Right lobe of liver (tissue), 6 donors: ENCODE data around the gene GRAMD2B. TPM values are rescaled to one million over a fixed set of nuclear protein-coding genes. Genes with fewer than 3 reads are reported as not detected.

ENCODE experiments used
- ATAC-seq, 4 donors: fragments of 200-7000 bp; cut with Tn5 transposase; one replicate each; pipeline ENCODE4 v1.9.1; 2020; ENCODE audit warnings: mild to moderate bottlenecking in 4 of 4, moderate library complexity in 4 of 4
- DNase-seq, 3 donors: peaks; one replicate each; pipeline ENCODE4 v3.0.0-alpha.2; 2020
- H3K27ac ChIP-seq, 3 donors: fragments of 200-600 bp; one replicate each; pipeline ENCODE4 v1.8.0; 2022
- H3K27me3 ChIP-seq, 2 donors: fragments of 200-600 bp; one replicate each; pipeline ENCODE4 v1.8.0; 2022
- H3K36me3 ChIP-seq, 4 donors: fragments of 200-600 bp; sonication (generic) in 1 of 4; one replicate each; pipeline versions ENCODE4 v1.5.1 to v1.8.0; 2017 to 2022; ENCODE audit warnings: control low read depth in 1 of 4
- H3K4me1 ChIP-seq, 4 donors: fragments of 200-600 bp; sonication (generic) in 1 of 4; one replicate each; pipeline versions ENCODE4 v1.5.1 to v1.8.0; 2017 to 2022; ENCODE audit warnings: control low read depth in 1 of 4
- H3K4me3 ChIP-seq, 3 donors: fragments of 200-600 bp; one replicate each; pipeline ENCODE4 v1.8.0; 2022
- H3K9me3 ChIP-seq, 4 donors: fragments of 200-600 bp; sonication (generic) in 1 of 4; one replicate each; pipeline versions ENCODE4 v1.5.1 to v1.8.0; 2017 to 2022; ENCODE audit warnings: control low read depth in 1 of 4
- CTCF ChIP-seq, 4 donors: fragments of 200-600 bp in 3 of 4; fragments of 450-650 bp in 1 of 4; IDR thresholded peaks; one replicate each; pipeline versions ENCODE4 v1.5.1 to v1.8.0; 2016 to 2022; ENCODE audit warnings: antibody characterized with exemption in 4 of 4, mild to moderate bottlenecking in 2 of 4
- POLR2A ChIP-seq: fragments of 450-650 bp; IDR thresholded peaks from one replicate; pipeline ENCODE4 v1.6.1; 2017; ENCODE audit warnings: antibody characterized with exemption, mild to moderate bottlenecking
- WGBS: methylation state at CpG from one replicate; pipeline ENCODE4 v1.1.6; 2018; ENCODE audit warnings: low coverage, low lambda C conversion rate; ENCODE audit not compliant: insufficient coverage; ENCODE audit errors: missing lambda C conversion rate; 5-methylcytosine and 5-hydroxymethylcytosine counted together
- intact Hi-C, 2 donors: fragments of 100-400 bp; cut with DNase I; formaldehyde crosslinking; loops; one replicate each; pipeline versions ENCODE4 v1.11.2 to v1.14.1; 2022
- total RNA-seq, 6 experiments: library from RNA; depleted of rRNA in 2 of 6; stranded (reverse); fragments of >200 nt in 2 of 6; fragmentation: NEBNext Ultra II Directional in 3 of 6; extraction: Animal tissue kit (Norgen Biotek cat#: 25700) in 3 of 6; gene quantifications; one replicate each; pipeline versions ENCODE4 v1.1.0 to v1.2.4, GENCODE V29; 2016 to 2023
- donor health status: DM: no; HTN: yes; CAD: no.
- donor health status: DM: no; HTN: no; CAD: no.
- donor health status: DM: no; HTN: no; CAD: no.
- donor health status: DM: no; HTN: yes; CAD: no.
- donor health status: DM: no; HTN: yes; CAD: no.

Gene GRAMD2B
- total RNA-seq, 6 experiments from 2014 or later, result 9.9 to 26.4 (median 18.3) TPM

- ATAC-seq (peak; percentile 33 to 57 (median 42)), DNase-seq (no peak)
- Histone ChIP-seq H3K27me3 (no peaks in the 10 kb centered on the region), H3K36me3 (peaks cover 0 to 5% (median 2%) of the 10 kb centered on the region in 4 donors), H3K27ac (peak overlapping the region in 2 of 3 donors; percentile 27 to 44), H3K9me3 (no peaks in the 10 kb centered on the region), H3K4me1 (peaks cover 0 to 18% (median 7%) of the 10 kb centered on the region in 4 donors), H3K4me3 (no peak overlapping the region)
- WGBS, result 100% methylated on average over 1 of the region's 1 CpG
- intact Hi-C loops, result no loop called here
- no peak for TF ChIP-seq POLR2A
- TF ChIP-seq CTCF (IDR thresholded peaks at IDR 0.05), result no peak
Measured at GRCh38 chr5:126460977-126461376, 37.8 kb downstream of the GRAMD2B start.

GRCh38 chr5:126461838-126462237 is 38.6 kb downstream of the GRAMD2B start:
- DNase-seq, result no peak
- Histone ChIP-seq H3K27me3 (no peaks in the 10 kb centered on the region), H3K27ac (peak overlapping the region in 2 of 3 donors; percentile 27 to 44), H3K36me3 (peaks cover 0 to 11% (median 5%) of the 10 kb centered on the region in 4 donors), H3K9me3 (no peaks in the 10 kb centered on the region), H3K4me3 (no peak overlapping the region), H3K4me1 (peaks cover 0 to 18% (median 7%) of the 10 kb centered on the region in 4 donors)
- ATAC-seq, result peak; percentile 43 to 67 (median 52)
- WGBS, result 43% methylated on average over 1 of the region's 1 CpG
- TF ChIP-seq POLR2A (no peak), CTCF (IDR thresholded peaks at IDR 0.05) (no peak)
- intact Hi-C loops, result no loop called here

- Histone ChIP-seq H3K36me3 (peaks cover 0 to 12% (median 6%) of the 10 kb centered on the region in 4 donors), H3K9me3 (no peaks in the 10 kb centered on the region), H3K27ac (peak overlapping the region in 2 of 3 donors; percentile 18 to 44), H3K4me3 (no peak overlapping the region), H3K4me1 (peaks cover 0 to 18% (median 7%) of the 10 kb centered on the region in 4 donors), H3K27me3 (no peaks in the 10 kb centered on the region)
- 55% methylated on average over 8 of the region's 8 CpGs for WGBS
- DNase-seq, result no peak
- intact Hi-C loops, result no loop called here
- peak; percentile 17 to 42 (median 28) for ATAC-seq
- TF ChIP-seq POLR2A (no peak), CTCF (IDR thresholded peaks at IDR 0.05) (no peak)
Measured at GRCh38 chr5:126462239-126463014, 39.2 kb downstream of the GRAMD2B start.

GRCh38 chr5:126464016-126464415 is 40.8 kb downstream of the GRAMD2B start:
- Histone ChIP-seq H3K9me3 (no peaks in the 10 kb centered on the region), H3K4me1 (peaks cover 0 to 26% (median 13%) of the 10 kb centered on the region in 4 donors), H3K27ac (no peak overlapping the region), H3K4me3 (no peak overlapping the region), H3K27me3 (no peaks in the 10 kb centered on the region), H3K36me3 (peaks cover 0 to 12% (median 6%) of the 10 kb centered on the region in 4 donors)
- DNase-seq, result no peak
- no peak for TF ChIP-seq CTCF (IDR thresholded peaks at IDR 0.05)
- ATAC-seq, result no peak
- intact Hi-C loops, result no loop called here
- WGBS, result 75% methylated on average over 1 of the region's 2 CpGs
